CD4-positive, alpha-beta T cell treated with Interleukin-4 for 1 hour (primary cell): ENCODE measurements around the gene KBTBD7.
"Not testable (repeated sequence)": the region's sequence is repeated elsewhere in the genome, so short reads cannot be mapped to it uniquely, and the experiment has no call there.

Experiments used
- DNase-seq, 2 donors: peaks; one replicate each; pipeline ENCODE4 v3.0.0-alpha.2; 2020 to 2022

The KBTBD7 gene

DNA sequence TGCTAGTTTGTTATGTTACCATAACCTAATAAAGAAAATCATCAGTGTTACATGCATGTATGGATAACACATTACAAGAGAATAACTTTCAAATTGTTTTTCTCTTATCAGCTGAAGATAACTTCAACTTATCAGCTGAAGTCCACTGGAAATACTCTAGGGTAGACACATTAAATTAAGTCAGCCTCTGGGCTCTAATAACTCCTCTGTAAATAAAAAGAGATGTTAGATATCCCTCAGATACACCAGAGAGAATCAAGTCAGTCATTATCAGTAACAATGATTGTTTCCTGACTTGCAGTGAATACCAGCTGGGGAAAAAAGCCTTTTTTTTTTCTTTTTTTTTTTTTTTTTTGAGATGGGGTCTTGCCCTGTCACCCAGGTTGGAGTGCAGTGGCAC lies 1.6 kb upstream of the KBTBD7 start:
- DNase-seq, result no peak

DNA sequence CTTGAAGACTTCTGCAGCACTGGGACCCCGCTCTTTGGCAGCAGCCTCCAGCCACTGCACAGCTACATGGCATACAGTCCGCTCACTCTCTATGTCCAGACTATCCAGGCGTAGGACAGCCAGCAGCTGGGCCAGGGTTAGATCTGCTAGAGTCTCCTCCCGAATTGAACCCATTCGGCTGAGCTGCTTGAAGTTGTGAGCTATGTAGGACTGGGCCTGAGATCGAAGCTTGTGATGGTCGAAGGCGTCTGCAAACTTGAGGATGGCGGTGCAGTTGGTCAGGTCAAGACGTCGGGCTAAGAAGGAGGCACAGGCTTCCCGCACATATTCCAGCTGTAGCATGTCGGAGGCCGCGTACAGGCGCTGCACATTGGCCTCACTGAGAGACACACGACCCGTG lies 900 bp downstream of the KBTBD7 start:
- no peak for DNase-seq

DNA sequence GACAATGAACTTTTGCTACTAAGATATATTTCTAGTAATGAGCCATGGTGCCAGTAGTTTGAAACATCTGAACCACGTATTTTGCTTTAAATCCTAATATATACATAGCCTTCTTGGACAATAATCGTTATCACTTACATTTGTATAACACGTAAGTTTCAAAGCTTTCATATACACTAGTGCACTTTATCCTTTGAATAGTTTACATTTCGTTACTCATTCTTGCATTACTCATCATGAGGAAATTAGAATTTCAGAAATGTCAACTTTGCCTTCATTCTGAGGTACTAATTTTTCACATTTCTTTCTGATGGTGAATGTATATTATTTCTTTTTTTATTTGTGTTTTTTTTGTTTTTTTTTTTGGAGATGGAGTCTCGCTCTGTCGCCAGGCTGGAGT lies 5.8 kb downstream of the KBTBD7 start:
- DNase-seq, result no peak

DNA sequence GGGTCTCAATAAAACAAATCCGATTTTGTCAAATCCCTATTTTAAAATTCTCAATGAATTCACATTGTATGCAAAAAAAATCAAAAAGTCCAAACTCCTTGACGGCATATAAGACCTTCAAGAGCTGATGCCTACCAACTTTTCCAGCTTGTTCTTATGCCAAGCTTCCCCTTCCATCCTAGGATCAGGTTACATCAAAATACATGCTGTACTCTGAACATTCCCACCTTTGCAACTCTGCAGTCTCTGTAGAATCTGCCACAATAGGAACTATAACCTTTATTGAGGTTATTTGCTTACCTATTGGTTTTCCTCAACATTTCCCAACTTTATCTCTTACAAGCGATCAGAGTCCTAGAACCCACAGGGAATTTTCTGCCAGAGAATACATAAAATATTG lies 7.9 kb downstream of the KBTBD7 start:
- no peak for DNase-seq

DNA sequence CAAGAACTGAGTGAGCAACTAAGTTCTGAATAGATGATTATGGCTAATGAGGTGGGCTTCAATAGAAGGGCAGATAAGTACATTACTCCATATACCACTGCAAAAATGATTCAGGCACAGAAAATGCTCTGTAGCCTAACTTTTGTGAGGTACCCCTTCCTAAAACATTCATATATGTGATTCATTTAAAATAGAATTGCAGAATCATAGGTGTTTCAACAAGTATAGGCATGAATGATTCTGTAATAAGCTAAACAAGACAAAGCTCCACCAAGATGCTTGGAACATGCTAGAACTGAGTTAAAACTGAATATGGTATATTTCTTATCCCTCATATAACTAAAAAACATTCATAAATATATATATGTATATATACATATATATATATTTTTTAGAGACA lies 12.1 kb downstream of the KBTBD7 start:
- no peak for DNase-seq

DNA sequence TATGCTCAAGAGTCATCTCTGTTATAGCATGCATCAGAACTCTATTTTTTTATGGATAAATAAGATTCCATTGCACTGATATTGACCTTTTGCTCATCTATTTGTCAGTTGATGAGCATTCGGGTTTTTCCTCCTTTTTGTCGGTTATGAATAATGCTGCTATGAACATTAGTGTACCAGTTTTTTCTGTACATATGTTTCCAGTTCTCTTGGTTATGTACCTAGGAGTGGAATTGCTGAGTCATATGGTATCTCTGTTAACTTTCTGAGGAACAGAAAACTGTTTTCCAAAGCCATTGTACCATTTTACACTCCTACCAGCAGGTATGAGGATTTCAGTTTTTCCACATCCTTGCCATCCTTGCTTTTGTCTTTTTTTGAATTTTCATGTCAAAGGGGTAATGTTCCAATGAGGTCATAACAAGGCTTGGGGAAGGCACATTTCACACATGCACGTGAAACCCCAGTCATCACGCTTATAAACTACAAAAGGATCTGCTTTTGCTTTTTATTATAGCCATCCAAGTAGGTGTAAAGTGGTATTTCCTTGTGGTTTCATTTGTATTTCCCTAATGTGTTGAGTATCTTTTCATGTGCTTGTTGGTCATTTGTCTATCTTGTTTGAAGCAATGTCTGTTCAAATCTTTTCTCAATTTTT lies 14.6 kb downstream of the KBTBD7 start:
- no peak for DNase-seq

DNA sequence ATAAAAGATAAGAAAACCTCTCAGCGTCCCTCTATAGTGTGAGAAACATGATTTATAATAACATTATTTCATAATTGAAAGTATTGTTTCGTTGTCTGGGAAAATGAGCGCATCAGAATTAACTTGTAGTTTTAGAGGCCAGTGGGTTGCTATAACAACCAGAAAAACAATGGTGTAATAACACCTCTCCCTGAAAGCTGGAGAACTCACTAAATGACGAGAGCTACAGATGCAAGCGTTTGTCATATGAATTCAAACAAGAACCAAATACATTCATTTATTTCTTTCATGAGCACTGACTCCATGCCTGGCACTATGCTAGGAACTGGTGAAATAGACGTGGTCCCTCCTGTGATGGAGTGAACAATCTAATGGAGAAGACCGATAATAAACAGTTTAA lies 16.3 kb downstream of the KBTBD7 start:
- no peak for DNase-seq

DNA sequence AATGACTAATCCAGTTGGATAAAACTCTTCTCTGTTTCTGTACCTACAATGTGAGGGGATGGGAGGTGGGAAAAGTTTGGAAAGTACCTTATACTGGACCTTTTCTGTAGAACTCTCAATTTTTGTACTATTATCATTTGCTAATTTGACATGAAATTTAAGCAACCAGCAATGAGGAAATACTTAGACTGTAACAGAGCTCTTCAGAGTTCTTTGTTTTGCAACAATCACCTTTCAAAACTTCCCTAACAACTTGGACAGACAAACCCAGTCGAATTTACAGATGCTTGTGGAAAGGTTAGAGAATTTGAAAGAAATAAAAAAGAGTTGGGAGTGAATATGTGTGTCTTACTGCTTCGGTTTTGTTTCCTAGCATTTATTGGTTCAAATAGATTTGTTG lies 16.8 kb downstream of the KBTBD7 start:
- DNase-seq, result no peak

DNA sequence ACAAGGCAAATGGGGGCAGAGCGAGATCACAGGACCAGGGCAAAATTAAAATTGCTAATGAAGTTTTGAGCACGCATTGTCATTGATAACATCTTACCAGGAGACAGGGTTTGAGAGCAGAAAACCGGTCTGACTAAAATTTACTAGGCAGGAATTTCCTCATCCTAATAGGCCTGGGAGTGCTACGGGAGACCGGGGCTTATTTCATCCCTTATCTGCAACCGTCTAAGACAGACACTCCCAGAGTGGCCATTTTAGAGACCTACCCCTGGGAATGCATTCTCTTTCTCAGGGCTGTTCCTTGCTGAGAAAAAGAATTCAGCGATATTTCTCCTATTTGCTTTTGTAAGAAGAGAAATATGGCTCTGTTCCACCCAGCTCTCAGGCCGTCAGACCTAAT lies 18.8 kb downstream of the KBTBD7 start:
- not testable (repeated sequence) for DNase-seq

DNA sequence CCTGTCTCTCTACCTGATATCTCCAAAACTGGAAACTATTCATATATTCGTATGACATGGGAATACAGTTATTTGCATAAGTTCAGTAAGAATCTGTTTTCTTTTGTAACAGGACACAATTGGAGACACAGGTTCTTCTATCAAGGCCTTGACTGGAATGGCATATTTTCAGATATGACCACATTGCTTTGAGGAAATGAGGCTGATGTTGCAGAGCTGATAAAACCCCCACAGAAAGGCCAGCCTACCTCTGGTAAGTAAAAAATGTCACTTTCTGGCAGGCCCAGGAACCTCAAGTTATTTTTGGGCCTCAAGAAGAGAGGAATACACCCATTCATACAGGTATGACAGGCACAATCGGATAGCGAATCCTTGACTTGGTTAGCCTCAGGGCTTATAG lies 32.2 kb downstream of the KBTBD7 start:
- no peak for DNase-seq

DNA sequence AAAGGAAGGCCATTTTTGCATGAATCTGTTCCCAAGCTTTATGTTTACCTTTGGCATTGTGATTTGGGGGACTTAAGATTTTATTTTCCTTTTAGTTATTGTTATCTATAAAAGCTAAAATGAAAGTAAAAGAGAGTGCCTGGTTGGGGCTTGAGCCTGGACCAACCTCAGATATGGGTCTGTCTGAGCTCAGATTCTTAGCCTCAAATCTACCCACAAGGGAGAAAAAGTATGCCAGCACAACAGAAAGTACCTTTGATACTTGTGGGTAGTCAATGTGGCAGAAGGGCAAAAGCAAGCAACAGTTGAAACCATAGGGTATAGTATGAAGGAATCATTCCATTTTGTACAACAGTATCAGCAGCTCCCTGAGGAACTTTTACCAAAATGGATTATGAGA lies 35.2 kb downstream of the KBTBD7 start:
- DNase-seq, result no peak

DNA sequence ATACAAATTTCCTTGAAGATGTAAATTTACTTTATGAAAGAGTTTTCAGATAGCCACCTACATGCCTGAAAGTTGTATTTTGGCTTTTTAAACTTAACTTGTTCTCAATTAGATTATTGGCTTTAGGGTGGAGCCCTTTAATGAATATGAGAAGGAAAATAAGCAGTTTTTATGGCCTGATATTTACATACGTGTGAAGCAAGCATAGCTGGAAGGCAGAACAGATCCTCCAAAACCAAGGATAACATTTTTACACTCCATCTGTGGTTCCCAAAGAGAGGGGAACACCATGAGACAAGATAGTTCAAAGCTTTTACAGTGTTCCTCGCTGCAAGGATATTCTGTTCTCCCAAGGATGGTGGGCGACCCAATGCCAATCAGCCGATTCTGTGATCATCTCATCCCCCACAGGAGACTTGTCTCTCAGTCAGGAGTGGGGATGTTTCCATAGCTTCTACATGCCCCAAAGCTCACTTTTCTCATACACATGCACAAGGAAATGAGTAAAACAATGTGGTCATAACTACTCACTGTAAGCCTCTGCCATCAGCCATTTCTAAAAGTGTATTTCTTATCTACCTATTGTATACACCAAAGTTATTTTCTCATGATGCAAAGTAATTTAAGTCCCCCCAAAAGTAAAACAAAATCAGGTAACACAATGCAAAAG lies 37.2 kb downstream of the KBTBD7 start:
- DNase-seq, result no peak

DNA sequence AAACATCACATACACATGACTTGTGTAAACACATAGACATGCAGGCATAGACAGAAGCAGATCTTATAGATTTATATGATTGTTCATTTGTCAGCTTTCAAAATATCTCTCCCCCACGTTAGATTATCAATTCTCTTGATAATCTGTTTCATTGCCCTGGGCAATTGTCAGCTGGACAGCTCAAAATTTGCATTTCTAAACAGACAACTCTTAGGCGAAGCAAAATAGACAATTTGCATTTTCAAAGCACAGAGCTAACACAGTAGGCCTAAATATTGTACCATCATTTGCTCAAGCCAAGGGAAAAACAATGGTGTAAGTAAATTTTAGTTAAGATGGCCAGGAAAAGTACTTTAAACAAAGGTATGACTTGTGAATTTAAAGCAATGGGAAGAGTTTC lies 37.7 kb downstream of the KBTBD7 start:
- no peak for DNase-seq

DNA sequence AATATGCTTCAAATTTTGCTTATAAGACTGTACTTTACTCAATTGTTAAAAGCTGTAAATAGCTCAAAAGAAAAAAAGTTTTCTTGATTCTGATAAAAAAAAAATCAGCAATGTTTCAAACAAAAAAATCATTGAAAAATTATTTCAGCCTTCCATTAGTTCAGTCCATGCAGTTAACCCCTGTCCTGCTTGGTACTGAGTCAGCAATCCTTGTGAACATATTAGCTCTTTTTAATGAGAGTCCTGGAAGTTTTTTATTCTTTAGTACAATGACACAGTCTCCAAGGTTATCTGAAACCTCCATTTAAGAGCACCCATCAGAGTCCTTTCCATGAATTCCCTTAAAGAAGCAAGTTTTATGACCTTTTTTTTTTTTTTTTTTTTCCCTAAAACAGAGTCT lies 40.3 kb downstream of the KBTBD7 start:
- DNase-seq, result no peak

DNA sequence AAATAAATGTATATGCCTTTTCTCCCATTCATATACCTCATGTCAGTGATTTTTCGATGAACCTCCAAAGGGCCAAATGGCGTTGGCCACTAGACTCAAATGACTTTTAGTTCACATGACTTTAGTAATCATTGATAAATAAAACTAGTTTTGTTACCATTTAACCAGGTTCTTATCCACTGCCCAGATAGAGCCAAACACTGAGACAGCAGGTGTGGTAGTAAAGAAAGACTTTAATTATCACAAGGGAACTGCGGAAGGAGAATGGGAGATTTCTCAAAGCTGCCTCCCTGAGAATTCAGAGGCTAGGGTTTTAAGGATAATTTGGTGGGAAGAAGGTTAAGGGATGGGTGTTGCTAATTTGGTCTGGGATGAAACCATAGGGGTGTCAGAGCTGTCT lies 42.4 kb downstream of the KBTBD7 start:
- DNase-seq, result no peak

DNA sequence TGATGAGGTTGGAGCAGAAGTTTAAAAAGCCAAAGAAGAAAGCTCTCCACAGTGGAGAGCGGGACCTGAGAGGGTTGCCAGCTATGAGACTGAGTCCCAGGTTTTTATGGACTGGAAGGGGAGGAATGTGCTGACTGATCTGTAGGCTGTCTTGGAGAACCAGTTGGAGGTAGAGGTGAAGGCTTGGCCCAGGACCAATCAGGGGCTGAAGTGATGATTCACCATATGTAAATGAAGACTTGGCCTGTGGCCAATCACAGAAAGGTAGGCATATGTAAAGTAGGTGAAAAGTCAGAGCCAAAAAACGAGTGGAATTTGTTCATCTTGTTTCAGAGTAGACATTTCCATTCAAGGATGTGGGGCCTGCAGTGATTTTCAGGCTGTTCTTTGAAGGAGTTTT lies 44.3 kb downstream of the KBTBD7 start:
- no peak for DNase-seq

DNA sequence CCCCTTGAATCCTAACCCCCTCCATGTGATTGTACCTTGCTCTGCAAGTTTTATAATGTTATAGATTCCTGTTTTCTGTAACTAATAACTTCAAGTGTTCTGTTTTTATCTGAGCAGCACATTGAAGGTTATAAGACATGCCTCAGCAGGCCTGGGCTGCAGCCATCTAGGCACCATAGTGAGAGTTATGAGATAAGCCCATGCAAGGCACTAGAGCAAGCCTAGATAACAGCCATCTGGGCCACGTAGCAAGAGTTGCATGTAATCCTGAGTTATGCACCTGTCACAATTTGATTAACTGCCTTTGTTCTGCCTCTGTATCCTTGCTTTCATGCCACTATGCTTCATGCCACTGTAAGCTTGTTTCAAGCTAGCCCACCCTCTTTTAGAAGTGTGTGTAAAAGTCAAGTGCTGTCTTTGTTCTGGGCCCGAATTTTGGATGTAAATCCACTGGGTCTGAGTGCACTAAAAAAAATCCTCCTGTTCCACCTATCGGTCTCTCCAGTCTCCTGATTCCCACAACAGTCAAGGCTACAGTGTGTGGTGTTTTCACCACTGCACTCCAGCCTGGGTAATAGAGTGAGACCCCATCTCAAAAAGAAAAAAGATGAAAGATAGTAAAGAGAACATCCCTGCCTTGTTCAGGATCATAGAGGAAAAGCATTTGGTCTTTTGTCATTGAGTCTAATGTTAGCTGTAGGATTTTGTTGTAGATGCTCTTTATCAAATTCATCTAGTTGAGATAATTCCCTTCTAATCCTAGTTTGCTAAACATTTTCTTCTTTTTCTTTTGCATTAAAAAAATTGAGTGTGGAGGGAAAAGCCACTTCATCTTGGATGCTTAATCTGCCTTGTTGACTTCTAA lies 45.7 kb downstream of the KBTBD7 start:
- DNase-seq, result no peak

DNA sequence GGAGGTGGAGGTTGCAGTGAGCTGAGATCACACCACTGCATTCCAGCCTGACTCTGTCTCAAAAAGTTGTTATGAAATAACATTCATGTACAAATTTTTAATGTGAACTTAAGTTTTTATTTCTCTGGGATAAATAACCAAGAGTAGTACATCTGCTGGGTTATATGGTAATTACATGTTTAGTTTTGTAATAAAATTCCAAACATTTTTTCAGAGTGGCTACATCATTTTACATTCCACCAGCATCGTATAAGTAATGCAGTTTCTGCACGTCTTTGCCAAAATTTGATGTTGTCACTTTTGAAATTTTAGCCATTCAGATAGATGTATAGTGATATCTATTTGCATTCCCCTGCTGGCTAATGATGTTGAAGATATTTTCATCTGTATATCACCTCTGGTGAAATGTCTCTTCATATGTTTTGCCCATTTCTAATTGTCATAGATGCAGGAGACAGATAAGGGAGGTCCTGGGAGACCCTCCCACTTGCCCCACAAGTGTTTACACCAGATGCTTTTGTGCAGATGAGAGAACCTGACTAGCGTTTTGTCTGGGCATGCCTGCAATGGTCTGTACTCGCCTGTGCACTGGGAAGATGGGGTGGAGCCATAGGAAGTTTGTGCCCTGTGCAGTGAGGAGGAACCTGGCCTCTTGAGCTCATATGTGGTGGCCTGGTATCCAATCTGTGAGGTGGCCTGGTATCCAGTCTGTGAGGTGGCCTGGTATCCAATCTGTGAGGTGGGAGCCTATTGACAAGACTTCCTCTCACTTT lies 49.0 kb downstream of the KBTBD7 start:
- no peak for DNase-seq

DNA sequence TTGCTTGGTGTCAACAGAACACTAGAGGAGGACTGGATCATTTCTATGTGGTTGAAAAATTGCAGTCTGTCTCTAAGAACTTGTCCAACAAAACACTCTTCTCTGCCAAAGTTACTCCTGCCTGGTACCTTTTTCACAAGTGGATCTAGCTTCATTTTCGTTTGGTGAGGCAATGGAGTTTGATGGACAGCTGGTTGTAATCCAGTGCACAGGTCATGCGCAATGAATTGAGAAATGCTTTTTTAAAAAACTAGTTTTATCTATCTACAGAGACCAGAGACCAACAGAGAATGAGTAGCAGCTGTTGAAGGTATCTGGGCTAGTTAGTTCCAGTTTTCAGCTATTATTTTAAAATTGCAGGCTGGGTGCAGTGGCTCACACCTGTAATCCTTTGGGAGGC lies 49.8 kb downstream of the KBTBD7 start:
- no peak for DNase-seq
